ENCODE results near the gene RNF150.

GRCh38 chr4:141158219-141158618, 24.9 kb upstream of the RNF150 start:
- TF ChIP-seq MAX (IDR thresholded peaks at IDR 0.05) (no peak), JUND (IDR thresholded peaks at IDR 0.05) (no peak), YY1 (IDR thresholded peaks at IDR 0.05) (no peak), SP1 (IDR thresholded peaks at IDR 0.05) (no peak), GABPA (IDR thresholded peaks at IDR 0.05 in 1 of 2, conservative IDR thresholded peaks at IDR 0.05 in 1 of 2) (no peak), TAF1 (conservative IDR thresholded peaks at IDR 0.05) (no peak)
- TF ChIP-seq, protein P1, sequence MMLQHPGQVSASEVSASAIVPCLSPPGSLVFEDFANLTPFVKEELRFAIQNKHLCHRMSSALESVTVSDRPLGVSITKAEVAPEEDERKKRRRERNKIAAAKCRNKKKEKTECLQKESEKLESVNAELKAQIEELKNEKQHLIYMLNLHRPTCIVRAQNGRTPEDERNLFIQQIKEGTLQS (IDR thresholded peaks at IDR 0.05), result no peak
- TF ChIP-seq, protein P2, sequence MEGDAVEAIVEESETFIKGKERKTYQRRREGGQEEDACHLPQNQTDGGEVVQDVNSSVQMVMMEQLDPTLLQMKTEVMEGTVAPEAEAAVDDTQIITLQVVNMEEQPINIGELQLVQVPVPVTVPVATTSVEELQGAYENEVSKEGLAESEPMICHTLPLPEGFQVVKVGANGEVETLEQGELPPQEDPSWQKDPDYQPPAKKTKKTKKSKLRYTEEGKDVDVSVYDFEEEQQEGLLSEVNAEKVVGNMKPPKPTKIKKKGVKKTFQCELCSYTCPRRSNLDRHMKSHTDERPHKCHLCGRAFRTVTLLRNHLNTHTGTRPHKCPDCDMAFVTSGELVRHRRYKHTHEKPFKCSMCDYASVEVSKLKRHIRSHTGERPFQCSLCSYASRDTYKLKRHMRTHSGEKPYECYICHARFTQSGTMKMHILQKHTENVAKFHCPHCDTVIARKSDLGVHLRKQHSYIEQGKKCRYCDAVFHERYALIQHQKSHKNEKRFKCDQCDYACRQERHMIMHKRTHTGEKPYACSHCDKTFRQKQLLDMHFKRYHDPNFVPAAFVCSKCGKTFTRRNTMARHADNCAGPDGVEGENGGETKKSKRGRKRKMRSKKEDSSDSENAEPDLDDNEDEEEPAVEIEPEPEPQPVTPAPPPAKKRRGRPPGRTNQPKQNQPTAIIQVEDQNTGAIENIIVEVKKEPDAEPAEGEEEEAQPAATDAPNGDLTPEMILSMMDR (IDR thresholded peaks at IDR 0.05; ENCODE audit: low read depth, low read length, missing input control), result peak; percentile 51
